GM18868 (cell line): ENCODE measurements around the gene AFF3.

Experiments used
- ATAC-seq: cut with Tn5 transposase; IDR thresholded peaks from one replicate; pipeline ENCODE4 v1.9.1; 2021; ENCODE audit warnings: mild to moderate bottlenecking, moderate library complexity; ENCODE audit not compliant: unreplicated experiment

Gene AFF3

GRCh38 chr2:100151310-100151709, 8.9 kb upstream of the AFF3 start:
- peak; percentile 84 for ATAC-seq

- no peak for ATAC-seq
Observed at GRCh38 chr2:100148883-100149282, 6.5 kb upstream of the AFF3 start.

GRCh38 chr2:100146657-100146960, 4.2 kb upstream of the AFF3 start:
- no peak for ATAC-seq

GRCh38 chr2:100145893-100146656, 3.7 kb upstream of the AFF3 start:
- no peak for ATAC-seq

GRCh38 chr2:100143286-100143685, 896 bp upstream of the AFF3 start:
- no peak for ATAC-seq

- ATAC-seq, result no peak
Observed at GRCh38 chr2:100141906-100142305, 484 bp downstream of the AFF3 start.

- no peak for ATAC-seq
Observed at GRCh38 chr2:100140582-100140981, 1.8 kb downstream of the AFF3 start.

GRCh38 chr2:100137866-100138570, 4.4 kb downstream of the AFF3 start:
- no peak for ATAC-seq

GRCh38 chr2:100137318-100137717, 5.1 kb downstream of the AFF3 start:
- no peak for ATAC-seq

- ATAC-seq, result peak; percentile 75
Observed at GRCh38 chr2:100136310-100136709, 6.1 kb downstream of the AFF3 start.

GRCh38 chr2:100135415-100135814, 7.0 kb downstream of the AFF3 start:
- ATAC-seq, result no peak

- no peak for ATAC-seq
Observed at GRCh38 chr2:100130595-100131391, 11.6 kb downstream of the AFF3 start.

- ATAC-seq, result no peak
Observed at GRCh38 chr2:100126897-100127401, 15.4 kb downstream of the AFF3 start.

- ATAC-seq, result no peak
Observed at GRCh38 chr2:100126201-100126600, 16.2 kb downstream of the AFF3 start.

- no peak for ATAC-seq
Observed at GRCh38 chr2:100125626-100126025, 16.8 kb downstream of the AFF3 start.

- ATAC-seq, result no peak
Observed at GRCh38 chr2:100124761-100125160, 17.6 kb downstream of the AFF3 start.

GRCh38 chr2:100121124-100121718, 21.2 kb downstream of the AFF3 start:
- ATAC-seq, result no peak

- ATAC-seq, result no peak
Observed at GRCh38 chr2:100119235-100119634, 23.2 kb downstream of the AFF3 start.

- ATAC-seq, result peak; percentile 80
Observed at GRCh38 chr2:100113990-100114433, 28.4 kb downstream of the AFF3 start.

- ATAC-seq, result no peak
Observed at GRCh38 chr2:100110614-100111000, 31.8 kb downstream of the AFF3 start.

- no peak for ATAC-seq
Observed at GRCh38 chr2:100109986-100110613, 32.3 kb downstream of the AFF3 start.
